H1 (cell line): ENCODE measurements around the gene DMRTC1B. TPM values are rescaled to one million over a fixed set of nuclear protein-coding genes. Genes with fewer than 3 reads are reported as not detected.

ENCODE experiments used
- CTCF ChIA-PET: fragments of 300-600 bp; sonication (Branson Sonifier 250); formaldehyde crosslinking; loops from one replicate; lab custom pipeline; 2021; ENCODE audit not compliant: partially characterized antibody; lab: Charles Lee
- POLR2A ChIA-PET: fragments of 300-600 bp; sonication (Branson Sonifier 250); formaldehyde crosslinking; loops from one replicate; lab custom pipeline; 2021; ENCODE audit warnings: inconsistent platforms; ENCODE audit not compliant: partially characterized antibody; lab: Charles Lee
- DNase-seq, 2 experiments: peaks; one replicate each; pipeline versions ENCODE4 v3.0.0 to v3.0.0-alpha.2; 2010 to 2022; ENCODE audit warnings: low spot score in 2 of 2, low read depth in 1 of 2, mixed read lengths in 1 of 2
- FAIRE-seq: peaks from 2 replicates; lab custom pipeline; 2011; peaks lifted over from hg19 to GRCh38; lab: Jason Lieb, UNC
- H2AFZ ChIP-seq: 2 replicates; pipeline ENCODE4 v1.8.1; 2012; ENCODE audit warnings: low read length, inconsistent platforms
- H2AK5ac ChIP-seq: 2 replicates; pipeline ENCODE4 v1.6.1; 2013; ENCODE audit warnings: low read depth, low read length
- H2BK120ac ChIP-seq: replicated peaks from 2 replicates; pipeline ENCODE3; 2013; ENCODE audit warnings: low read depth, low read length, inconsistent platforms
- H2BK12ac ChIP-seq: 2 replicates; pipeline ENCODE4 v1.6.1; 2013; ENCODE audit warnings: low read depth, low read length
- H2BK15ac ChIP-seq: 2 replicates; pipeline ENCODE4 v1.6.1; 2013; ENCODE audit warnings: low read length
- H2BK20ac ChIP-seq: 2 replicates; pipeline ENCODE4 v1.6.1; 2013; ENCODE audit warnings: low read length
- H2BK5ac ChIP-seq: 2 replicates; pipeline ENCODE4 v1.6.1; 2013; ENCODE audit warnings: low read depth, low read length
- H3K14ac ChIP-seq: 2 replicates; pipeline ENCODE4 v1.6.1; 2013; ENCODE audit warnings: inconsistent platforms; ENCODE audit not compliant: insufficient read length
- H3K18ac ChIP-seq: 2 replicates; pipeline ENCODE4 v1.6.1; 2013; ENCODE audit warnings: low read length; ENCODE audit errors: extremely low read depth
- H3K23ac ChIP-seq: 2 replicates; pipeline ENCODE4 v1.6.1; 2013; ENCODE audit warnings: inconsistent platforms; ENCODE audit not compliant: insufficient read length
- H3K23me2 ChIP-seq: 2 replicates; pipeline ENCODE4 v1.6.1; 2013; ENCODE audit warnings: low read depth, low read length
- H3K27ac ChIP-seq: 2 replicates; pipeline ENCODE4 v1.6.1; 2011; ENCODE audit warnings: low read depth, low read length, inconsistent platforms
- H3K27me3 ChIP-seq, 4 experiments: replicated peaks in 1 of 4; 1 replicate in 1 of 4; 2 replicates in 3 of 4; pipeline versions ENCODE4 v1.6.1 to v1.8.1; 2011 to 2013; ENCODE audit warnings: low read length in 3 of 4, mild to moderate bottlenecking in 3 of 4, inconsistent platforms in 2 of 4, mixed read lengths in 2 of 4, moderate library complexity in 1 of 4; ENCODE audit not compliant: control insufficient read depth in 3 of 4, insufficient read depth in 3 of 4; ENCODE audit errors: extremely low read depth in 1 of 4
- H3K36me3 ChIP-seq, 4 experiments: 2 replicates each; pipeline versions ENCODE4 v1.6.1 to v1.8.1; 2011 to 2013; ENCODE audit warnings: mild to moderate bottlenecking in 4 of 4, low read length in 3 of 4, moderate library complexity in 2 of 4, control low read depth in 1 of 4, inconsistent platforms in 1 of 4; ENCODE audit not compliant: insufficient read depth in 4 of 4, control insufficient read depth in 2 of 4
- H3K4ac ChIP-seq: replicated peaks from 2 replicates; pipeline ENCODE3; 2013; ENCODE audit warnings: low read length, low read depth, mixed read lengths, inconsistent platforms; ENCODE audit not compliant: insufficient read length
- H3K4me1 ChIP-seq, 4 experiments: replicated peaks in 1 of 4; 1 replicate in 1 of 4; 2 replicates in 3 of 4; pipeline versions ENCODE4 v1.6.1 to v1.8.1; 2011 to 2013; ENCODE audit warnings: low read length in 3 of 4, inconsistent platforms in 2 of 4, mixed read lengths in 1 of 4; ENCODE audit not compliant: insufficient read depth in 4 of 4, control insufficient read depth in 3 of 4
- H3K4me2 ChIP-seq, 2 experiments: 2 replicates each; pipeline versions ENCODE4 v1.6.1 to v1.8.1; 2011 to 2013; ENCODE audit warnings: low read depth in 2 of 2, low read length in 2 of 2, control low read depth in 1 of 2, inconsistent platforms in 1 of 2, mild to moderate bottlenecking in 1 of 2; ENCODE audit not compliant: insufficient read depth in 1 of 2
- H3K4me3 ChIP-seq, 4 experiments: fragments of 200-600, 300-600 bp in 1 of 4; sonication (generic), shearing (Covaris generic), sonication (Bioruptor Twin) in 1 of 4; 2 replicates each; pipeline versions ENCODE4 v1.5.1 to v1.8.1; 2011 to 2016; ENCODE audit warnings: low read length in 4 of 4, low read depth in 3 of 4, control low read depth in 2 of 4, inconsistent platforms in 2 of 4, mild to moderate bottlenecking in 2 of 4, mixed read lengths in 1 of 4, moderate library complexity in 1 of 4; ENCODE audit not compliant: insufficient read depth in 2 of 4; ENCODE audit errors: extremely low read depth in 1 of 4
- H3K56ac ChIP-seq: replicated peaks from 2 replicates; pipeline ENCODE3; 2013; ENCODE audit warnings: low read depth, mild to moderate bottlenecking, mixed read lengths, low read length, inconsistent platforms; ENCODE audit not compliant: insufficient read length
- H3K79me1 ChIP-seq: 2 replicates; pipeline ENCODE4 v1.6.1; 2013; ENCODE audit warnings: low read depth, low read length, control low read depth
- H3K79me2 ChIP-seq, 2 experiments: 2 replicates each; pipeline versions ENCODE4 v1.6.1 to v1.8.1; 2012 to 2013; ENCODE audit warnings: low read length in 2 of 2, mild to moderate bottlenecking in 2 of 2, inconsistent platforms in 1 of 2; ENCODE audit not compliant: insufficient read depth in 2 of 2, control insufficient read depth in 1 of 2
- H3K9ac ChIP-seq, 4 experiments: replicated peaks in 1 of 4; 1 replicate in 1 of 4; 2 replicates in 3 of 4; pipeline versions ENCODE4 v1.6.1 to v1.8.1; 2011 to 2013; ENCODE audit warnings: low read depth in 3 of 4, low read length in 3 of 4, control low read depth in 2 of 4, mild to moderate bottlenecking in 2 of 4, moderate library complexity in 2 of 4, inconsistent platforms in 1 of 4; ENCODE audit errors: extremely low read depth in 1 of 4
- H3K9me3 ChIP-seq, 2 experiments: 2 replicates each; pipeline versions ENCODE4 v1.6.1 to v1.8.1; 2012 to 2013; ENCODE audit warnings: mild to moderate bottlenecking in 2 of 2, moderate library complexity in 2 of 2, control low read depth in 1 of 2, inconsistent platforms in 1 of 2, low read depth in 1 of 2, low read length in 1 of 2, mixed read lengths in 1 of 2; ENCODE audit not compliant: insufficient read depth in 2 of 2
- H4K20me1 ChIP-seq, 2 experiments: replicated peaks in 1 of 2; 2 replicates each; pipeline versions ENCODE3 to v1.8.1; 2011 to 2013; ENCODE audit warnings: inconsistent platforms in 2 of 2, low read length in 2 of 2, mild to moderate bottlenecking in 1 of 2; ENCODE audit not compliant: insufficient read depth in 2 of 2, control insufficient read depth in 1 of 2
- H4K5ac ChIP-seq: 2 replicates; pipeline ENCODE4 v1.6.1; 2013; ENCODE audit warnings: low read length, low read depth, mixed read lengths, inconsistent platforms; ENCODE audit not compliant: insufficient read length
- H4K8ac ChIP-seq: 2 replicates; pipeline ENCODE4 v1.8.0; 2013; ENCODE audit warnings: mild to moderate bottlenecking, moderate library complexity, low read length, inconsistent platforms; ENCODE audit not compliant: insufficient read depth; ENCODE audit errors: extremely low read depth
- H4K91ac ChIP-seq: replicated peaks from 2 replicates; pipeline ENCODE3; 2013; ENCODE audit warnings: low read length, mixed read lengths, inconsistent platforms; ENCODE audit not compliant: insufficient read length
- CBX5 ChIP-seq: fragments of 300-800, 300-1000 bp; sonication (generic); IDR thresholded peaks from 2 replicates; pipeline ENCODE4 v1.7.1; 2016; ENCODE audit warnings: antibody characterized with exemption, low read length, low read depth
- CEBPB ChIP-seq: IDR thresholded peaks from 2 replicates; pipeline ENCODE4 v1.6.1; 2012; ENCODE audit warnings: low read depth, low read length
- NANOG ChIP-seq: IDR thresholded peaks from 2 replicates; pipeline ENCODE4 v1.6.1; 2011; ENCODE audit warnings: low read length, low read depth, mild to moderate bottlenecking, inconsistent platforms; ENCODE audit not compliant: insufficient read depth, poor library complexity, severe bottlenecking
- RBBP5 ChIP-seq: IDR thresholded peaks from 2 replicates; pipeline ENCODE4 v1.7.1; 2012; ENCODE audit warnings: low read depth, mild to moderate bottlenecking, inconsistent platforms, low read length, moderate library complexity, borderline replicate concordance
- YY1 ChIP-seq: IDR thresholded peaks from 2 replicates; pipeline ENCODE4 v1.6.1; 2011; ENCODE audit warnings: low read depth, mild to moderate bottlenecking, low read length
- WGBS, 2 experiments: shearing (Covaris generic) in 1 of 2; methylation state at CpG; one replicate each; pipeline versions ENCODE4 v1.1.6 to v1.1.7; 2013 to 2015; ENCODE audit warnings: low lambda C conversion rate in 2 of 2, mixed read lengths in 2 of 2, inconsistent platforms in 1 of 2, low coverage in 1 of 2, missing lambda C conversion rate in 1 of 2; ENCODE audit not compliant: insufficient replicate concordance in 2 of 2, insufficient coverage in 1 of 2, insufficient read length in 1 of 2; ENCODE audit errors: extremely low coverage in 1 of 2, missing lambda C conversion rate in 1 of 2; 5-methylcytosine and 5-hydroxymethylcytosine counted together
- polyA plus RNA-seq, 7 experiments: library from polyadenylated mRNA; depleted of rRNA in 3 of 7; stranded (reverse) in 5 of 7; unstranded in 2 of 7; fragments of >200 nt in 5 of 7; fragments of 200-250 nt in 2 of 7; gene quantifications; 1 replicate in 5 of 7; 2 replicates in 1 of 7; 4 replicates in 1 of 7; pipeline versions ENCODE4 v1.2.1 to v1.2.3, GENCODE V29; 2011 to 2013; ENCODE audit warnings: missing spikeins in 2 of 7, mixed read lengths in 2 of 7
- total RNA-seq: library from RNA; stranded (reverse); fragmentation: NEBNext Ultra II Directional; extraction: Animal tissue kit (Norgen Biotek cat#: 25700); gene quantifications from 2 replicates; pipeline ENCODE4 v1.2.1, GENCODE V29; 2021
- TF ChIP-seq, protein P1 (sequence below): IDR thresholded peaks from 2 replicates; pipeline ENCODE4 v1.6.1; 2011; ENCODE audit warnings: low read depth, mild to moderate bottlenecking, low read length; ENCODE audit not compliant: insufficient read depth

The DMRTC1B gene
- total and polyA plus RNA-seq, 2 of the 8 experiments (the other 6 are each of a cell fraction or from before 2014, with no cell fraction given) = not detected

DNA sequence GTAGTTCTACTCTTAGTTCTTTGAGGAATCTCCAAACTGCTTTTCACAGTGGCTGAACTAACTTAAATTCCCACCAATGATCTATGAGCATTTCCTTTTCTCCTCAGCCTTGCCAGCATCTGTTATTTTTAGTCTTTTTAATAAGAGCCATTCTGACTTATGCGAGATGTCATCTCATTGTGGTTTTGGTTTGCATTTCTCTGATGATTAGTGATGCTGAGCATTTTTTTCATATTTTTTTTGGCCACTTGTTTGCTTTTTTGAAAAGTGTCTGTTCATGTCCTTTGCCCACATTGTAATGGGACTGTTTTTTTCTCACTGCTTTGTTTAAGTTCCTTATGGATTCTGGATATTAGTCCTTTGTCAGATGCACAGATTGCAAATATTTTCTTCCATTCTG lies 41.1 kb upstream of the DMRTC1B start:
- Histone ChIP-seq H2BK20ac (no peak overlapping the region), H3K56ac (no peak overlapping the region), H2BK5ac (no peak overlapping the region), H2BK120ac (no peak overlapping the region), H2AFZ (no peak overlapping the region), H3K4me3 (no peak overlapping the region), H4K5ac (no peak overlapping the region), H4K8ac (no peak overlapping the region), H3K9me3 (no peaks in the 10 kb centered on the region), H2BK15ac (no peak overlapping the region), H3K79me2 (no peaks in the 10 kb centered on the region), H3K79me1 (no peaks in the 10 kb centered on the region), H3K4ac (no peak overlapping the region), H3K27ac (no peak overlapping the region), H3K23ac (no peak overlapping the region), H3K4me1 (no peaks in the 10 kb centered on the region), H3K4me2 (no peak overlapping the region), H4K91ac (no peak overlapping the region), H3K14ac (no peak overlapping the region), H4K20me1 (no peaks in the 10 kb centered on the region), H3K23me2 (no peaks in the 10 kb centered on the region), H3K18ac (no peak overlapping the region), H2AK5ac (no peak overlapping the region), H3K9ac (no peak overlapping the region)
- DNase-seq (no peak), FAIRE-seq (no peak)
- 100% methylated on average over 1 of the region's 1 CpG; no CpG with 5 or more reads in 1 of the 2 experiments for WGBS, 2 experiments
- CTCF ChIA-PET = no interaction called here
- no peak for TF ChIP-seq CEBPB
- no peak for TF ChIP-seq CBX5
- no peak for TF ChIP-seq NANOG
- TF ChIP-seq YY1 = no peak
- no peak for TF ChIP-seq RBBP5
- TF ChIP-seq, protein P1, sequence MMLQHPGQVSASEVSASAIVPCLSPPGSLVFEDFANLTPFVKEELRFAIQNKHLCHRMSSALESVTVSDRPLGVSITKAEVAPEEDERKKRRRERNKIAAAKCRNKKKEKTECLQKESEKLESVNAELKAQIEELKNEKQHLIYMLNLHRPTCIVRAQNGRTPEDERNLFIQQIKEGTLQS = no peak
- TF ChIP-seq, all 59 proteins: peak for 0
- Histone ChIP-seq H2BK12ac (no peak overlapping the region), H3K36me3 (no peaks in the 10 kb centered on the region), H3K27me3 (no peaks in the 10 kb centered on the region)
- POLR2A ChIA-PET = no interaction called here
